ENCODE results near the gene TSPAN9. TPM values are rescaled to one million over a fixed set of nuclear protein-coding genes. Genes with fewer than 3 reads are reported as not detected.

TSPAN9 gene
- total and polyA plus RNA-seq, 10 of the 15 experiments (the other 5 are each of a cell fraction or from before 2014, with no cell fraction given), result 0.03 to 1.0 (median 0.12) TPM; not detected in 5

DNA sequence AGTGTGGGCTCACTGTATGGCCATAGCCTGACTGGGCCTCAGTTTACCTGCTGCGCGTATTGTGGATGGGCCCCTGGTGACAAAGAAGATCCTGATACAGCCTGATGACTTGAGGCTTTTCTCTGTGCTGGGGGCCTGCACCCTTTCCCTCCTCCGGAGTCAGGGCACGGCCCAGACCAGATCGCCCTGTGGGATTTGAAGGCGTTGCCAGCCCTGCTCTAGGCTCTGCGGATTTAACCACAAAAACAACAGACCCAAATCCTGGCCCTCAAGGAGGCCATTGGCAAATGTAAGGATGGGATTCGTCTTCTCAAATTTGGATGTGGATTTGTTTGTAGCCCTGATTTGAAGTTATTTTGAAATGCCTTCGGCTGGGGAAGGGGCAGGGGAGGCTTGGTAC lies 195.8 kb downstream of the TSPAN9 start:
- H3K4me3 ChIP-seq, result no peak overlapping the region
- H2AFZ ChIP-seq (ENCODE audit: control insufficient read depth, low read depth, low read length), result no peak overlapping the region
- POLR2A ChIA-PET, result no interaction called here
- H3K9me3 ChIP-seq (replicated peaks; ENCODE audit: control insufficient read depth, insufficient read depth, low read length), result no peaks in the 10 kb centered on the region
- no peak for FAIRE-seq
- no peak for ATAC-seq
- no peak overlapping the region for H3K9ac ChIP-seq (ENCODE audit: control insufficient read depth, insufficient read depth, low read length)
- no peaks in the 10 kb centered on the region for H3K4me1 ChIP-seq (ENCODE audit: control insufficient read depth, insufficient read depth, low read length)
- H3K36me3 ChIP-seq (ENCODE audit: control insufficient read depth in 2 of 2, insufficient read depth in 2 of 2, low read length in 1 of 2), result no peaks in the 10 kb centered on the region
- DNase-seq (ENCODE audit: low read depth, low spot score), result no peak
- CTCF ChIA-PET, result interaction anchor here (2.5 kb wide), 1 partner anchor 137 kb away, joined by 7 read pairs; no protein-coding TSS in a partner anchor
- in situ Hi-C loops (cut with MboI) (loop anchor here (5.0 kb wide), 2 partner anchors 141 to 196 kb away; partner anchors contain the start of gene TSPAN9), intact Hi-C loops (cut with micrococcal nuclease; ENCODE audit: unreplicated experiment) (no loop called here)
- RAD21 ChIA-PET (ENCODE audit: unreplicated experiment), result interaction anchor here (1.7 kb wide), 1 partner anchor 27 kb away, joined by 4 read pairs; no protein-coding TSS in a partner anchor
- H3K27me3 ChIP-seq (replicated peaks in 1 of 2; ENCODE audit: control insufficient read depth in 2 of 2, insufficient read depth in 2 of 2, low read length in 1 of 2), result no peaks in the 10 kb centered on the region; a peak in 2 of 4 replicates
- no TSS peak for BruUV-seq (replicated peaks)
- SMC1A ChIA-PET (ENCODE audit: uncharacterized antibody, unreplicated experiment), result no interaction called here
- WGBS (ENCODE audit: insufficient coverage, insufficient replicate concordance, low lambda C conversion rate, missing lambda C conversion rate), result 28% methylated on average over 9 of the region's 9 CpGs
- no peak overlapping the region for H3K27ac ChIP-seq (ENCODE audit: control insufficient read depth, insufficient read depth)
- no peaks in the 10 kb centered on the region for H3K79me2 ChIP-seq (ENCODE audit: control insufficient read depth, insufficient read depth, low read length)
- H3K4me2 ChIP-seq (ENCODE audit: control insufficient read depth, insufficient read depth), result no peak overlapping the region
- no peaks in the 10 kb centered on the region for H4K20me1 ChIP-seq (ENCODE audit: control insufficient read depth, insufficient read depth)
- TF ChIP-seq LARP7 (IDR thresholded peaks at IDR 0.05), result no peak
- TF ChIP-seq, protein P1, sequence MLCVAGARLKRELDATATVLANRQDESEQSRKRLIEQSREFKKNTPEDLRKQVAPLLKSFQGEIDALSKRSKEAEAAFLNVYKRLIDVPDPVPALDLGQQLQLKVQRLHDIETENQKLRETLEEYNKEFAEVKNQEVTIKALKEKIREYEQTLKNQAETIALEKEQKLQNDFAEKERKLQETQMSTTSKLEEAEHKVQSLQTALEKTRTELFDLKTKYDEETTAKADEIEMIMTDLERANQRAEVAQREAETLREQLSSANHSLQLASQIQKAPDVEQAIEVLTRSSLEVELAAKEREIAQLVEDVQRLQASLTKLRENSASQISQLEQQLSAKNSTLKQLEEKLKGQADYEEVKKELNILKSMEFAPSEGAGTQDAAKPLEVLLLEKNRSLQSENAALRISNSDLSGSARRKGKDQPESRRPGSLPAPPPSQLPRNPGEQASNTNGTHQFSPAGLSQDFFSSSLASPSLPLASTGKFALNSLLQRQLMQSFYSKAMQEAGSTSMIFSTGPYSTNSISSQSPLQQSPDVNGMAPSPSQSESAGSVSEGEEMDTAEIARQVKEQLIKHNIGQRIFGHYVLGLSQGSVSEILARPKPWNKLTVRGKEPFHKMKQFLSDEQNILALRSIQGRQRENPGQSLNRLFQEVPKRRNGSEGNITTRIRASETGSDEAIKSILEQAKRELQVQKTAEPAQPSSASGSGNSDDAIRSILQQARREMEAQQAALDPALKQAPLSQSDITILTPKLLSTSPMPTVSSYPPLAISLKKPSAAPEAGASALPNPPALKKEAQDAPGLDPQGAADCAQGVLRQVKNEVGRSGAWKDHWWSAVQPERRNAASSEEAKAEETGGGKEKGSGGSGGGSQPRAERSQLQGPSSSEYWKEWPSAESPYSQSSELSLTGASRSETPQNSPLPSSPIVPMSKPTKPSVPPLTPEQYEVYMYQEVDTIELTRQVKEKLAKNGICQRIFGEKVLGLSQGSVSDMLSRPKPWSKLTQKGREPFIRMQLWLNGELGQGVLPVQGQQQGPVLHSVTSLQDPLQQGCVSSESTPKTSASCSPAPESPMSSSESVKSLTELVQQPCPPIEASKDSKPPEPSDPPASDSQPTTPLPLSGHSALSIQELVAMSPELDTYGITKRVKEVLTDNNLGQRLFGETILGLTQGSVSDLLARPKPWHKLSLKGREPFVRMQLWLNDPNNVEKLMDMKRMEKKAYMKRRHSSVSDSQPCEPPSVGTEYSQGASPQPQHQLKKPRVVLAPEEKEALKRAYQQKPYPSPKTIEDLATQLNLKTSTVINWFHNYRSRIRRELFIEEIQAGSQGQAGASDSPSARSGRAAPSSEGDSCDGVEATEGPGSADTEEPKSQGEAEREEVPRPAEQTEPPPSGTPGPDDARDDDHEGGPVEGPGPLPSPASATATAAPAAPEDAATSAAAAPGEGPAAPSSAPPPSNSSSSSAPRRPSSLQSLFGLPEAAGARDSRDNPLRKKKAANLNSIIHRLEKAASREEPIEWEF (IDR thresholded peaks at IDR 0.05; ENCODE audit: insufficient replicate concordance, low read depth, low read length), result no peak
- no peak for TF ChIP-seq NR2C2 (IDR thresholded peaks at IDR 0.05; ENCODE audit: borderline replicate concordance, control insufficient read depth, insufficient read length, low read depth)
- no peak for TF ChIP-seq ZNF384 (IDR thresholded peaks at IDR 0.05; ENCODE audit: borderline replicate concordance, low read depth, low read length)
- TF ChIP-seq, protein P2, sequence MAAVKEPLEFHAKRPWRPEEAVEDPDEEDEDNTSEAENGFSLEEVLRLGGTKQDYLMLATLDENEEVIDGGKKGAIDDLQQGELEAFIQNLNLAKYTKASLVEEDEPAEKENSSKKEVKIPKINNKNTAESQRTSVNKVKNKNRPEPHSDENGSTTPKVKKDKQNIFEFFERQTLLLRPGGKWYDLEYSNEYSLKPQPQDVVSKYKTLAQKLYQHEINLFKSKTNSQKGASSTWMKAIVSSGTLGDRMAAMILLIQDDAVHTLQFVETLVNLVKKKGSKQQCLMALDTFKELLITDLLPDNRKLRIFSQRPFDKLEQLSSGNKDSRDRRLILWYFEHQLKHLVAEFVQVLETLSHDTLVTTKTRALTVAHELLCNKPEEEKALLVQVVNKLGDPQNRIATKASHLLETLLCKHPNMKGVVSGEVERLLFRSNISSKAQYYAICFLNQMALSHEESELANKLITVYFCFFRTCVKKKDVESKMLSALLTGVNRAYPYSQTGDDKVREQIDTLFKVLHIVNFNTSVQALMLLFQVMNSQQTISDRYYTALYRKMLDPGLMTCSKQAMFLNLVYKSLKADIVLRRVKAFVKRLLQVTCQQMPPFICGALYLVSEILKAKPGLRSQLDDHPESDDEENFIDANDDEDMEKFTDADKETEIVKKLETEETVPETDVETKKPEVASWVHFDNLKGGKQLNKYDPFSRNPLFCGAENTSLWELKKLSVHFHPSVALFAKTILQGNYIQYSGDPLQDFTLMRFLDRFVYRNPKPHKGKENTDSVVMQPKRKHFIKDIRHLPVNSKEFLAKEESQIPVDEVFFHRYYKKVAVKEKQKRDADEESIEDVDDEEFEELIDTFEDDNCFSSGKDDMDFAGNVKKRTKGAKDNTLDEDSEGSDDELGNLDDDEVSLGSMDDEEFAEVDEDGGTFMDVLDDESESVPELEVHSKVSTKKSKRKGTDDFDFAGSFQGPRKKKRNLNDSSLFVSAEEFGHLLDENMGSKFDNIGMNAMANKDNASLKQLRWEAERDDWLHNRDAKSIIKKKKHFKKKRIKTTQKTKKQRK (IDR thresholded peaks at IDR 0.05; ENCODE audit: low read depth, low read length), result no peak
- no peak for TF ChIP-seq NR2C1 (IDR thresholded peaks at IDR 0.05)
- no peak for TF ChIP-seq CHD2 (IDR thresholded peaks at IDR 0.05; ENCODE audit: borderline replicate concordance, low read depth, low read length)
- no peak for TF ChIP-seq GABPA (IDR thresholded peaks at IDR 0.05; ENCODE audit: low read depth)
- TF ChIP-seq, protein P3, sequence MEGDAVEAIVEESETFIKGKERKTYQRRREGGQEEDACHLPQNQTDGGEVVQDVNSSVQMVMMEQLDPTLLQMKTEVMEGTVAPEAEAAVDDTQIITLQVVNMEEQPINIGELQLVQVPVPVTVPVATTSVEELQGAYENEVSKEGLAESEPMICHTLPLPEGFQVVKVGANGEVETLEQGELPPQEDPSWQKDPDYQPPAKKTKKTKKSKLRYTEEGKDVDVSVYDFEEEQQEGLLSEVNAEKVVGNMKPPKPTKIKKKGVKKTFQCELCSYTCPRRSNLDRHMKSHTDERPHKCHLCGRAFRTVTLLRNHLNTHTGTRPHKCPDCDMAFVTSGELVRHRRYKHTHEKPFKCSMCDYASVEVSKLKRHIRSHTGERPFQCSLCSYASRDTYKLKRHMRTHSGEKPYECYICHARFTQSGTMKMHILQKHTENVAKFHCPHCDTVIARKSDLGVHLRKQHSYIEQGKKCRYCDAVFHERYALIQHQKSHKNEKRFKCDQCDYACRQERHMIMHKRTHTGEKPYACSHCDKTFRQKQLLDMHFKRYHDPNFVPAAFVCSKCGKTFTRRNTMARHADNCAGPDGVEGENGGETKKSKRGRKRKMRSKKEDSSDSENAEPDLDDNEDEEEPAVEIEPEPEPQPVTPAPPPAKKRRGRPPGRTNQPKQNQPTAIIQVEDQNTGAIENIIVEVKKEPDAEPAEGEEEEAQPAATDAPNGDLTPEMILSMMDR (IDR thresholded peaks at IDR 0.05 in 2 of 3, conservative IDR thresholded peaks at IDR 0.05 in 1 of 3; ENCODE audit: control insufficient read depth in 2 of 3, extremely low read depth in 1 of 3, insufficient read depth in 1 of 3, low read depth in 3 of 3, low read length in 3 of 3), result no peak
- TF ChIP-seq TCF3 (IDR thresholded peaks at IDR 0.05; ENCODE audit: borderline replicate concordance, insufficient read depth, low read depth, low read length), result no peak
